K562 (cell line): ENCODE results near the gene DKKL1. TPM values are rescaled to one million over a fixed set of nuclear protein-coding genes. Genes with fewer than 3 reads are reported as not detected.

ENCODE experiments used
- ATF1 ChIP-seq, 2 experiments: fragments of 450-650 bp in 1 of 2; IDR thresholded peaks; 2 replicates each; pipeline ENCODE4 v1.6.1; 2016; ENCODE audit warnings: missing compliant biosample characterization in 1 of 2, missing genetic modification characterization in 1 of 2
- ETV6 ChIP-seq, 3 experiments: fragments of 150-350 bp in 1 of 3; sonication (generic) in 1 of 3; formaldehyde crosslinking in 1 of 3; IDR thresholded peaks; 2 replicates each; pipeline versions ENCODE4 v1.6.1 to v1.8.0; 2014 to 2022; ENCODE audit warnings: borderline replicate concordance in 2 of 3, low read depth in 2 of 3, antibody characterized with exemption in 1 of 3, low read length in 1 of 3, mild to moderate bottlenecking in 1 of 3, missing genetic modification reagents in 1 of 3
- HLTF ChIP-seq: fragments of 450-650 bp; IDR thresholded peaks from 2 replicates; pipeline ENCODE4 v1.6.1; 2016
- MBD2 ChIP-seq: sonication (generic); IDR thresholded peaks from 2 replicates; pipeline ENCODE4 v1.6.1; 2016; ENCODE audit warnings: low read depth, borderline replicate concordance
- MLX ChIP-seq, 2 experiments: fragments of 450-650 bp in 1 of 2; sonication (generic) in 1 of 2; formaldehyde crosslinking; conservative IDR thresholded peaks; 2 replicates each; pipeline versions ENCODE4 v1.4.0 to v1.8.1; 2020 to 2022; ENCODE audit warnings: mild to moderate bottlenecking in 1 of 2, missing genetic modification reagents in 1 of 2
- MYC ChIP-seq, 2 experiments: fragments of 250-450 bp in 1 of 2; sonication (Bioruptor Pico) in 1 of 2; IDR thresholded peaks; 2 replicates each; pipeline versions ENCODE4 v1.5.1 to v1.6.1; 2012 to 2021; ENCODE audit warnings: low read depth in 2 of 2, borderline replicate concordance in 1 of 2, improper control_type of control experiment in 1 of 2, low read length in 1 of 2, mild to moderate bottlenecking in 1 of 2, moderate library complexity in 1 of 2
- NFRKB ChIP-seq: fragments of 450-650 bp; IDR thresholded peaks from 2 replicates; pipeline ENCODE4 v1.6.1; 2016; ENCODE audit warnings: low read depth
- PHF8 ChIP-seq: fragments of 200-600 bp; sonication (generic); IDR thresholded peaks from 2 replicates; pipeline ENCODE4 v1.6.1; 2012; ENCODE audit warnings: mixed run types, mild to moderate bottlenecking, inconsistent platforms, low read length, moderate library complexity, borderline replicate concordance
- POLR2A ChIP-seq: fragments of 450-650 bp; conservative IDR thresholded peaks from 2 replicates; pipeline ENCODE4 v1.6.1; 2016
- POLR2AphosphoS5 ChIP-seq: IDR thresholded peaks from 2 replicates; pipeline ENCODE4 v1.6.1; 2011; ENCODE audit warnings: mild to moderate bottlenecking, low read depth, low read length, moderate library complexity; ENCODE audit not compliant: control insufficient read depth, insufficient read depth
- RBM34 ChIP-seq: fragments of 200-400 bp; formaldehyde crosslinking; IDR thresholded peaks from 2 replicates; pipeline ENCODE4 v1.6.1; 2018; ENCODE audit warnings: low read length, borderline replicate concordance; ENCODE audit not compliant: insufficient read depth
- TCFL5 ChIP-seq: fragments of 250-450 bp; sonication (Bioruptor Pico); conservative IDR thresholded peaks from 2 replicates; pipeline ENCODE4 v1.6.1; 2021; ENCODE audit warnings: mild to moderate bottlenecking, moderate library complexity, matching md5 sums
- VEZF1 ChIP-seq: fragments of 200-800 bp; sonication (Bioruptor generic); IDR thresholded peaks from 2 replicates; pipeline ENCODE4 v1.6.1; 2017; ENCODE audit warnings: missing genetic modification characterization, missing compliant biosample characterization
- ZFX ChIP-seq: sonication (generic); formaldehyde crosslinking; IDR thresholded peaks from 2 replicates; pipeline ENCODE4 v1.8.0; 2022; ENCODE audit warnings: mild to moderate bottlenecking, missing genetic modification reagents, moderate library complexity
- ZNF263 ChIP-seq: sonication (generic); formaldehyde crosslinking; IDR thresholded peaks from 2 replicates; pipeline ENCODE4 v1.8.0; 2022; ENCODE audit warnings: mild to moderate bottlenecking, missing genetic modification reagents, borderline replicate concordance
- ZNF512 ChIP-seq: IDR thresholded peaks from 2 replicates; pipeline ENCODE4 v1.6.1; 2016; ENCODE audit warnings: missing genetic modification characterization, missing compliant biosample characterization
- polyA plus RNA-seq, 8 experiments: library from polyadenylated mRNA; depleted of rRNA in 4 of 8; stranded (reverse) in 5 of 8; unstranded in 3 of 8; fragments of >200 nt; fragmentation: Nextera tagmentation in 2 of 8; fragmentation: Illumina TruSeq in 1 of 8; extraction: Ambion mirVana in 2 of 8; extraction: Trizol in 1 of 8; gene quantifications; 2 replicates each; pipeline versions ENCODE4 v1.2.1 to v1.2.3, GENCODE V29; 2011 to 2014; ENCODE audit warnings: inconsistent platforms in 1 of 8, missing spikeins in 1 of 8
- total RNA-seq, 7 experiments: library from RNA; depleted of rRNA in 6 of 7; stranded (reverse); fragments of >200 nt in 6 of 7; fragmentation: Illumina TruSeq in 2 of 7; extraction: Trizol in 2 of 7; gene quantifications; 2 replicates each; pipeline versions ENCODE4 v1.2.1 to v1.2.3, GENCODE V29; 2011 to 2021; ENCODE audit warnings: low replicate concordance in 1 of 7
- TF ChIP-seq, protein P1 (sequence below), 2 experiments: fragments of 450-650 bp; conservative IDR thresholded peaks; 2 replicates each; pipeline ENCODE4 v1.6.1; 2017; ENCODE audit warnings: mild to moderate bottlenecking in 2 of 2, moderate library complexity in 2 of 2

The DKKL1 gene
- total and polyA plus RNA-seq, 9 of the 15 experiments (the other 6 are each of a cell fraction or from before 2014, with no cell fraction given) = 0.15 to 1.7 (median 0.52) TPM

GRCh38 chr19:49362048-49362928 is 1.4 kb upstream of the DKKL1 start, which contains the start of gene TEAD2 (continued):
- TF ChIP-seq, protein P1, sequence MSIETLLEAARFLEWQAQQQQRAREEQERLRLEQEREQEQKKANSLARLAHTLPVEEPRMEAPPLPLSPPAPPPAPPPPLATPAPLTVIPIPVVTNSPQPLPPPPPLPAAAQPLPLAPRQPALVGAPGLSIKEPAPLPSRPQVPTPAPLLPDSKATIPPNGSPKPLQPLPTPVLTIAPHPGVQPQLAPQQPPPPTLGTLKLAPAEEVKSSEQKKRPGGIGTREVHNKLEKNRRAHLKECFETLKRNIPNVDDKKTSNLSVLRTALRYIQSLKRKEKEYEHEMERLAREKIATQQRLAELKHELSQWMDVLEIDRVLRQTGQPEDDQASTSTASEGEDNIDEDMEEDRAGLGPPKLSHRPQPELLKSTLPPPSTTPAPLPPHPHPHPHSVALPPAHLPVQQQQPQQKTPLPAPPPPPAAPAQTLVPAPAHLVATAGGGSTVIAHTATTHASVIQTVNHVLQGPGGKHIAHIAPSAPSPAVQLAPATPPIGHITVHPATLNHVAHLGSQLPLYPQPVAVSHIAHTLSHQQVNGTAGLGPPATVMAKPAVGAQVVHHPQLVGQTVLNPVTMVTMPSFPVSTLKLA (conservative IDR thresholded peaks at IDR 0.05) = 0 out of 4 replicates have a peak, but pooled peaks of 1 of the 2 experiments have one; percentile 50
- TF ChIP-seq ETV6 (IDR thresholded peaks at IDR 0.05; ENCODE audit: borderline replicate concordance in 1 of 2, low read depth in 2 of 2, low read length in 1 of 2) (no peak), ETV6 (CRISPR knock-in tag; IDR thresholded peaks at IDR 0.05; ENCODE audit: borderline replicate concordance) (0 out of 2 replicates have a peak, but pooled peaks have one; percentile 26), ZNF263 (CRISPR knock-in tag) (no peak), HLTF (0 out of 2 replicates have a peak, but pooled peaks have one; percentile 30), MYC (IDR thresholded peaks at IDR 0.05; ENCODE audit: low read depth, low read length) (peak; percentile 21; the same call in 1 of the 2 replicates), MYC (CRISPR knock-in tag; IDR thresholded peaks at IDR 0.05; ENCODE audit: borderline replicate concordance, low read depth) (no peak), TCFL5 (CRISPR knock-in tag) (no peak), MBD2 (no peak), MLX (CRISPR knock-in tag; conservative IDR thresholded peaks at IDR 0.05) (no peak), ZNF512 (peak; percentile 39; the same call in 1 of the 2 replicates), PHF8 (peak; percentile 53; the same call in 1 of the 2 replicates), POLR2AphosphoS5 (0 out of 2 replicates have a peak, but pooled peaks have one; percentile 21), NFRKB (0 out of 2 replicates have a peak, but pooled peaks have one; percentile 18), VEZF1 (CRISPR knock-in tag) (peak; percentile 81), POLR2A (peak; percentile 52; the same call in 1 of the 2 replicates), ATF1 (CRISPR knock-in tag; IDR thresholded peaks at IDR 0.05) (no peak), ATF1 (tag; IDR thresholded peaks at IDR 0.05) (no peak), ZFX (CRISPR knock-in tag) (peak; percentile 43; the same call in 1 of the 2 replicates), RBM34 (no peak)
